T-helper 1 cell treated with Interleukin-12 subunit alpha and Interleukin-12 subunit beta and Interleukin-4 antibody, amounts not matched to agents 30 ng/mL and 1 ng/mL, for 36 hours (primary cell): Measurements from ENCODE around the gene TRAF3. TPM values are rescaled to one million over a fixed set of nuclear protein-coding genes. Genes with fewer than 3 reads are reported as not detected.
"Not testable (repeated sequence)": the region's sequence is repeated elsewhere in the genome, so short reads cannot be mapped to it uniquely, and the experiment has no call there.

ENCODE experiments used
- intact Hi-C: fragments of 100-400 bp; cut with micrococcal nuclease; formaldehyde crosslinking; loops from one replicate; pipeline ENCODE4 v1.15.1; 2024
- total RNA-seq: library from RNA; stranded (reverse); gene quantifications from 2 replicates; pipeline ENCODE4 v1.2.3, GENCODE V29; 2022

Gene TRAF3
- total RNA-seq, 1 donor from 2014 or later: 92.9 TPM

GRCh38 chr14:102825307-102826095 lies 48.3 kb downstream of the TRAF3 start:
- intact Hi-C loops: no loop called here

GRCh38 chr14:102826161-102826560 lies 48.9 kb downstream of the TRAF3 start:
- intact Hi-C loops: no loop called here

GRCh38 chr14:102826751-102827675 lies 49.8 kb downstream of the TRAF3 start:
- intact Hi-C loops: no loop called here

- intact Hi-C loops: no loop called here
Measured at GRCh38 chr14:102827716-102828115, 50.5 kb downstream of the TRAF3 start.

GRCh38 chr14:102828151-102828550 lies 50.9 kb downstream of the TRAF3 start:
- intact Hi-C loops: no loop called here

- intact Hi-C loops: no loop called here
Measured at GRCh38 chr14:102829016-102829548, 51.8 kb downstream of the TRAF3 start.

- intact Hi-C loops: no loop called here
Measured at GRCh38 chr14:102830474-102831045, 53.3 kb downstream of the TRAF3 start.

GRCh38 chr14:102831163-102831804 lies 54.0 kb downstream of the TRAF3 start:
- intact Hi-C loops: no loop called here

GRCh38 chr14:102833341-102833740 lies 56.1 kb downstream of the TRAF3 start:
- intact Hi-C loops: no loop called here

GRCh38 chr14:102833991-102834390 lies 56.7 kb downstream of the TRAF3 start:
- intact Hi-C loops: no loop called here

- intact Hi-C loops: no loop called here
Measured at GRCh38 chr14:102835959-102836358, 58.7 kb downstream of the TRAF3 start.

- intact Hi-C loops: not testable (repeated sequence)
Measured at GRCh38 chr14:102837120-102837519, 59.9 kb downstream of the TRAF3 start.

- intact Hi-C loops: no loop called here
Measured at GRCh38 chr14:102838501-102838900, 61.3 kb downstream of the TRAF3 start.

- intact Hi-C loops: no loop called here
Measured at GRCh38 chr14:102840115-102840514, 62.9 kb downstream of the TRAF3 start.

GRCh38 chr14:102840771-102841528 lies 63.7 kb downstream of the TRAF3 start:
- intact Hi-C loops: no loop called here

GRCh38 chr14:102848830-102849525 lies 71.7 kb downstream of the TRAF3 start:
- intact Hi-C loops: no loop called here

- intact Hi-C loops: loop anchor here (5.0 kb wide), 1 partner anchor 42 kb away; no protein-coding TSS in a partner anchor
Measured at GRCh38 chr14:102849526-102850379, 72.5 kb downstream of the TRAF3 start.

- intact Hi-C loops: loop anchor here (5.0 kb wide), 1 partner anchor 46 kb away; no protein-coding TSS in a partner anchor
Measured at GRCh38 chr14:102853648-102854047, 76.4 kb downstream of the TRAF3 start.
